Endothelial cell of umbilical vein (primary cell): ENCODE measurements around the gene ZSCAN5A.

ENCODE experiments used
- MYC ChIP-seq: IDR thresholded peaks from one replicate; pipeline ENCODE4 v1.6.1; 2011; ENCODE audit warnings: mild to moderate bottlenecking, low read depth, low read length
- TF ChIP-seq, protein P1 (sequence below), 2 donors: IDR thresholded peaks; 1 replicate in 1 of 2; 2 replicates in 1 of 2; pipeline ENCODE4 v1.5.1; 2011; ENCODE audit warnings: low read length in 2 of 2, mild to moderate bottlenecking in 2 of 2, moderate library complexity in 2 of 2, control low read depth in 1 of 2, inconsistent platforms in 1 of 2, low read depth in 1 of 2; ENCODE audit not compliant: insufficient read depth in 1 of 2; ENCODE audit errors: extremely low read depth in 1 of 2
- TF ChIP-seq, protein P2 (sequence below): IDR thresholded peaks from 2 replicates; pipeline ENCODE4 v1.6.1; 2011; ENCODE audit not compliant: insufficient read depth, insufficient read length

DNA sequence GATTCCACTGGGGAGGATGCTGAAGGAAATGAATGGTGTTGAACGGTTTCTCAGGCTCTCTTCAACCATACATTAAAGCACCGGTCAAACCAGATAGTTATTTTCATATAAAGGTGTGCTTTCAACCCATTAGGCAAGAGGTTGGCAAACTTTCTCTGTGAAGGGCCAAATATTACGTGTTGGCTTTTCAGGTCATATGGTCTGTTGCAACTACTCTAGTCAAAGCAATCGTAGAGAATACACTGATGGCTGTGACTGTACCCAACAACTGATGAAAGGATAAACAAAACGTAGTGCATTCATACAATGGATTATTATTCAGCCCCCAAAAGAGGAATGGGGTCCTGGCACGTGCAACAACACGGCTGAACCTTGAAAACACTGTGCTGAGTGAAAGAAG is 5.8 kb downstream of the ZSCAN5A start:
- no peak for TF ChIP-seq MYC
- TF ChIP-seq, protein P1, sequence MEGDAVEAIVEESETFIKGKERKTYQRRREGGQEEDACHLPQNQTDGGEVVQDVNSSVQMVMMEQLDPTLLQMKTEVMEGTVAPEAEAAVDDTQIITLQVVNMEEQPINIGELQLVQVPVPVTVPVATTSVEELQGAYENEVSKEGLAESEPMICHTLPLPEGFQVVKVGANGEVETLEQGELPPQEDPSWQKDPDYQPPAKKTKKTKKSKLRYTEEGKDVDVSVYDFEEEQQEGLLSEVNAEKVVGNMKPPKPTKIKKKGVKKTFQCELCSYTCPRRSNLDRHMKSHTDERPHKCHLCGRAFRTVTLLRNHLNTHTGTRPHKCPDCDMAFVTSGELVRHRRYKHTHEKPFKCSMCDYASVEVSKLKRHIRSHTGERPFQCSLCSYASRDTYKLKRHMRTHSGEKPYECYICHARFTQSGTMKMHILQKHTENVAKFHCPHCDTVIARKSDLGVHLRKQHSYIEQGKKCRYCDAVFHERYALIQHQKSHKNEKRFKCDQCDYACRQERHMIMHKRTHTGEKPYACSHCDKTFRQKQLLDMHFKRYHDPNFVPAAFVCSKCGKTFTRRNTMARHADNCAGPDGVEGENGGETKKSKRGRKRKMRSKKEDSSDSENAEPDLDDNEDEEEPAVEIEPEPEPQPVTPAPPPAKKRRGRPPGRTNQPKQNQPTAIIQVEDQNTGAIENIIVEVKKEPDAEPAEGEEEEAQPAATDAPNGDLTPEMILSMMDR (IDR thresholded peaks at IDR 0.05; ENCODE audit: extremely low read depth in 1 of 2, insufficient read depth in 1 of 2, low read depth in 1 of 2, low read length in 2 of 2) = no peak
- TF ChIP-seq, protein P2, sequence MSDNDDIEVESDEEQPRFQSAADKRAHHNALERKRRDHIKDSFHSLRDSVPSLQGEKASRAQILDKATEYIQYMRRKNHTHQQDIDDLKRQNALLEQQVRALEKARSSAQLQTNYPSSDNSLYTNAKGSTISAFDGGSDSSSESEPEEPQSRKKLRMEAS = no peak
